ENCODE measurements around the gene PFN4.

PFN4 gene, protein sequence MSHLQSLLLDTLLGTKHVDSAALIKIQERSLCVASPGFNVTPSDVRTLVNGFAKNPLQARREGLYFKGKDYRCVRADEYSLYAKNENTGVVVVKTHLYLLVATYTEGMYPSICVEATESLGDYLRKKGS

DNA sequence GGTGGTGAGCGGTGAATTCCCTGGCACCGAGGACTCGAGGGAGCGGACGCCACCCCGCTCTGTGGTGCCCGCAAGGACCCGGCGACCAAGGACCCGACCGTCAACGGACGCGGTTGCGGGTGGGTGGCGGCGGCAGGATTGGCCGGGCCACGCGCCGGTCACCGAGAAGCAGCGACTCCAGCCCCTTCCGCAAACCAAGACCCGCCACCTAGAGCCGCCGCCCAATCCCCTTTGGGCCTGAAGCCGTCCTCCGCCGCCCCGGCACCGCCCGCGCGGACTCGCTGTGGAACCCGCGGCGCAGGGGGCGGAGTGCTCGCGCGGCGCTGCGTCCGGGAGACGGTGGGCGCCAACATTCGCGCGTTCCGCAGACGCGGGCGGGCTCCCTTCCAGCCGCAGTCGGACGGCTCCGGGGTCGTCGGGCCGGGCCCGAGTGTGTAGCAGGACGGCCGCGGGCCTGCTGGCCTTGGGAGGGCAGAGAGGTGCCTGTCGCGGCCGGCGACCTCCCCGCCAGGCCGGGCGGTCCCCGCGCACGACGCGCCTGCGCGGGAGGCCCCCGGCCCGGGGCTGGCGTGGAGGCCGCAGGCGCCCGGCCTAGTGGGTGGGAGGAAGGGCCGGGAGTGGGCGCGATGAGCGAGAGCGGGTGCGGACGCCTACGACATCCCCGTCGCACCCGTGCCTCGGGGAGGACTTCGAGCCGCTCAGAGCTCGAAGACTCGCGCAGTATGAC, at the start of gene PFN4, which contains the start of gene FAM228B:
Gene PFN4 (minus strand): TSS at position 140 of the 727 bp plus-strand sequence. CDS start 799 bp downstream, outside the sequence.
Gene FAM228B (plus strand): TSS at position 275 of the 727 bp plus-strand sequence. CDS start 893 bp downstream, outside the sequence.
- in situ Hi-C loops (cut with MboI; ENCODE audit: low pct_unique_long_range_greater_than_20kb, low sequenced_read_pairs, unreplicated experiment): no loop called here
- TF ChIP-seq, protein P1, sequence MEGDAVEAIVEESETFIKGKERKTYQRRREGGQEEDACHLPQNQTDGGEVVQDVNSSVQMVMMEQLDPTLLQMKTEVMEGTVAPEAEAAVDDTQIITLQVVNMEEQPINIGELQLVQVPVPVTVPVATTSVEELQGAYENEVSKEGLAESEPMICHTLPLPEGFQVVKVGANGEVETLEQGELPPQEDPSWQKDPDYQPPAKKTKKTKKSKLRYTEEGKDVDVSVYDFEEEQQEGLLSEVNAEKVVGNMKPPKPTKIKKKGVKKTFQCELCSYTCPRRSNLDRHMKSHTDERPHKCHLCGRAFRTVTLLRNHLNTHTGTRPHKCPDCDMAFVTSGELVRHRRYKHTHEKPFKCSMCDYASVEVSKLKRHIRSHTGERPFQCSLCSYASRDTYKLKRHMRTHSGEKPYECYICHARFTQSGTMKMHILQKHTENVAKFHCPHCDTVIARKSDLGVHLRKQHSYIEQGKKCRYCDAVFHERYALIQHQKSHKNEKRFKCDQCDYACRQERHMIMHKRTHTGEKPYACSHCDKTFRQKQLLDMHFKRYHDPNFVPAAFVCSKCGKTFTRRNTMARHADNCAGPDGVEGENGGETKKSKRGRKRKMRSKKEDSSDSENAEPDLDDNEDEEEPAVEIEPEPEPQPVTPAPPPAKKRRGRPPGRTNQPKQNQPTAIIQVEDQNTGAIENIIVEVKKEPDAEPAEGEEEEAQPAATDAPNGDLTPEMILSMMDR (IDR thresholded peaks at IDR 0.05; ENCODE audit: extremely low read depth, insufficient read depth, missing control alignments): no peak
- peak; percentile 95 for DNase-seq (ENCODE audit: low spot score)

DNA sequence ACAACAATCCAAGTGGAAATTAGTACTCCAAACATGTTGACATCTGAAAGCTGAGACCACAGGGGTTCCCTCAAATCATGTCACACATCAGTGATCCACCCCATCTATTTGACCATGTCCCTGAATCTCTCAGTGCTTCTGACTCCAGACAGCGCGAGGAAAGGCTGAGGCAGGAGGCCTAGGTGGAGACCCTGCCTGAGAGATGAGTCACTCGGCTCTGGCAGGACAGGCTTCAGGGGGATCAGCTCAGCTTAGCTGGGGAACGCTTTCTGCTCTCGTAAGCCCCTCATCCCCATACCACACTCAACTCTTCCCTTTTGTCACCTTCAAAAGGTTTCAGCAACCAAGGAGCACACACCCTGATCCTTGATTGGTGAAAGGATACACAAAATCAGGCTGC, 45.9 kb upstream of the PFN4 start:
- DNase-seq (ENCODE audit: low spot score): no peak
- TF ChIP-seq, protein P1 (IDR thresholded peaks at IDR 0.05; ENCODE audit: extremely low read depth, insufficient read depth, missing control alignments): no peak
- in situ Hi-C loops (cut with MboI; ENCODE audit: low pct_unique_long_range_greater_than_20kb, low sequenced_read_pairs, unreplicated experiment): no loop called here

DNA sequence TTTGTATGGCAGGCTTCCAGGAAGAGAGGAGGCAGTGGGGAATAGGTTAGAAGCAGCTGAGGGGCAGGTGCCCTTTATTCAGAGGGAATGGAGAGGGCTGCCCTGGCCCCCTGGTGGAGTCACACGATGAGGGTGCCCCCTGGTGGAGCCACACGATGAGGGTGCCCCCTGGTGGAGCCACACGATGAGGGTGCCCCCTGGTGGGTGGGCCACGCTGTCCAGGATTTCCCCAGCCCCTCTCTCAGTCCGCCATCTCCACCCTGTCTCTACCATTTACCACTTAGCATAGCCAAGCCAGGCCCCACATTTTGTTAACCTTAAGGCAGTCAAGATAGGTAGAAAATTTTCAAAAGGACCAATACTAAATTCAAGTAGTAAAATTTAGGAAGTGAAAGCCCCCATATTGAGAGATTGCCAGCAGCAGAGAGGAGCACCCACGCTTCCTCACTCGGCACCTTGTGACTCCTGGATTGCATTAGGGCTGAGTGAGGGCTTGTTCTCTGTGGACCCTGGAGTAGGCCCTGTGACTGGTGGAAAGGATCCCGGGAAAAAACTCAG, 41.4 kb upstream of the PFN4 start:
- TF ChIP-seq, protein P1 (IDR thresholded peaks at IDR 0.05; ENCODE audit: extremely low read depth, insufficient read depth, missing control alignments): peak; percentile 79
- DNase-seq (ENCODE audit: low spot score): peak; percentile 66
- in situ Hi-C loops (cut with MboI; ENCODE audit: low pct_unique_long_range_greater_than_20kb, low sequenced_read_pairs, unreplicated experiment): no loop called here

DNA sequence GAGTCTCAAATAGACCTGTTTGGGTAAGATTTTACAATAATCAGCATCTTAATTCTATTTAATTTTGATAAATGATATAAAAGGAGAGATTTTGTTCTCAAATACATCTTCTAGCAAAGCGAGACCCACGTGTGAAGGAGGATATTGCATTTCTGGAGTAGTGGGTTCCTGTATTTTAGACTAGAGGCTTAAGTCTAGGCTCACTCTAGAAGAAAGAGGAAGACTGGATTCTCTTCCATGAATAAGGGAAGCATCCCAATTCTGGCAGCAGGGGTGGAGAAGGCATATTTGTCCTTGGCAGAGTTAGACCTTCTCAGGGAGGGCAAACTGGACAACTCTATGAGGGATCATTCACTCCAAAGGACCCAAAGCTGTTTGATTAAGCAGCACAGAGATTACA, 40.5 kb upstream of the PFN4 start:
- DNase-seq (ENCODE audit: low spot score): no peak
- in situ Hi-C loops (cut with MboI; ENCODE audit: low pct_unique_long_range_greater_than_20kb, low sequenced_read_pairs, unreplicated experiment): no loop called here
- TF ChIP-seq, protein P1 (IDR thresholded peaks at IDR 0.05; ENCODE audit: extremely low read depth, insufficient read depth, missing control alignments): no peak

DNA sequence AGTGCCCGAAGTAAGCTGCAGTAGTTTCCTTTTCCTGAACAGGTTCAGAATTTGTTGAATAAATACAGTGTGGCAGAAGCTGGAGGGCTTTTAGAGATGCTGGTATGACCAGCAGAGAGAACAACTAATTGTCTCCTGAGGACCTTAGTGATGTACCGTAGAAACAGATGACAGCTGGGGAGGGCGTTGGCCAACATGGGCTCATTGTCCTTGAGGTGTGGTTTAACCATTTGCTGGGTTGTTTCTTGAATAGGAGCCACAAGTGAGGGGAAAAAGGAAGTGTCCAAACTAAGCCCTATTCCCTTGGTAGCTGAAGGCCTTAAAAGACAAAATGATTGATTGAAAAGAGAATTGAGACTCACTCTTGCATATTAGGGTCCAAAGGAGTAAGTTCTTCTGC, 40.1 kb upstream of the PFN4 start:
- TF ChIP-seq, protein P1 (IDR thresholded peaks at IDR 0.05; ENCODE audit: extremely low read depth, insufficient read depth, missing control alignments): no peak
- in situ Hi-C loops (cut with MboI; ENCODE audit: low pct_unique_long_range_greater_than_20kb, low sequenced_read_pairs, unreplicated experiment): no loop called here

DNA sequence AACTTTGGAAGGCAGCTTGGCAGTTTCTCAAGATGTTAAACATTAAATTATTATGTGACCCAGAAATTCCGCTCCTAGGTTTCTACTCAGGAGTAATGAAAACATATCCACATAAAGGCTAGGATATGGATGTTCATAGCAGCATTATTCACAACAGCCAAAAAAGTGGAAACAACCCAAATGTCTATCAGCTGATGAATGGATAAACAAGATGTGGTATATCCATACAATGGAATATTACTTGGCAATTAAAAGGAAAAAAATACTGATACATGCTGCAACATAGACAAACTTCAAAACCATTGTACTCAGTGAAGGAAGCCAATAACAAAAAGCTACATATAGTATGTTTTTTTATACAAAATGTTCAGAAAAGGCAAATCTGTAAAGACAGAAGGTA, 39.4 kb upstream of the PFN4 start:
- no peak for DNase-seq (ENCODE audit: low spot score)
- in situ Hi-C loops (cut with MboI; ENCODE audit: low pct_unique_long_range_greater_than_20kb, low sequenced_read_pairs, unreplicated experiment): no loop called here
- TF ChIP-seq, protein P1 (IDR thresholded peaks at IDR 0.05; ENCODE audit: extremely low read depth, insufficient read depth, missing control alignments): no peak

More for the DNA sequence above, 40.1 kb upstream of the PFN4 start:
- DNase-seq (ENCODE audit: low spot score): no peak

Measured in GM13977 (cell line).